ENCODE data around the gene EMP2.
A peak's percentile ranks its signal among the peaks of the same experiment; 100 is the strongest.
"Not testable (repeated sequence)": the region's sequence is repeated elsewhere in the genome, so short reads cannot be mapped to it uniquely, and the experiment has no call there.

Gene EMP2

DNA sequence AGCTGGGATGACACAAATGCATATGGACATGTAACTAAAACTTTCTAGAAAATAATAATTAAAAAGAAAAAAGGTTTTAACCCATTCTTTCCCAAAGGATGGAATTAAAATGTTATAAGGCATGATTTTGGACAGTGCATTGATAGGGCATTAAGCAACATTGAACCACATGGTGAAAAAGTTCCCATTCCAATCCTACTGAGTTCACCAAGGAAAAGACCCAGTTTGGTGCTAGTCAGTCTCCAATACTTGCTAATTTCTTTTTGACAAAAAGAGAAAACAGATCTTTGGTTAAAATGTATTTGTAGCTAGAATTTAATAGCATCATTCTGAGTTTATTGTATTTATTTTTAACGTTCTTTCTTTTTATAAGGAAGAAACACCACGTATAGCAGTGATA, 28.1 kb downstream of the EMP2 start:
- no peak for DNase-seq (ENCODE audit: low read depth)

DNA sequence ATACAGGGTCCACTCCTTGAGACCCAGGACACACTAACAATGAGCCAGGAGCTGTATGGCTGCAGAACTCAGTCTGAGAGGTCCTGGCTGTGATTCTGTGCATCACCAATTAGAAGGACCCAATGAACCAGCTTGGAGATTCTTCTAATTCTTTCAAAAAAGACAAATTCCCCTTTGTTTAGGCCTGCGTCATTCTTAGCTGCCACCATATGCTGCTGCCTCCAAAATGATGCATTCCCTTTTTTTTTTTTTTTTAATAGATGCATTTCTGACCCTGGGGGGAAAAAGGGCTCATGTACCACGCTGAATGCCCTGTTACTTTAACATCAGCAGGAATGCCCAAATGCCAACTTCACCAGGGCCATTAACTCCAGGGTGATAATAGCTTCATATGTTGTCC, 28.5 kb downstream of the EMP2 start:
- DNase-seq (ENCODE audit: low read depth) = no peak

DNA sequence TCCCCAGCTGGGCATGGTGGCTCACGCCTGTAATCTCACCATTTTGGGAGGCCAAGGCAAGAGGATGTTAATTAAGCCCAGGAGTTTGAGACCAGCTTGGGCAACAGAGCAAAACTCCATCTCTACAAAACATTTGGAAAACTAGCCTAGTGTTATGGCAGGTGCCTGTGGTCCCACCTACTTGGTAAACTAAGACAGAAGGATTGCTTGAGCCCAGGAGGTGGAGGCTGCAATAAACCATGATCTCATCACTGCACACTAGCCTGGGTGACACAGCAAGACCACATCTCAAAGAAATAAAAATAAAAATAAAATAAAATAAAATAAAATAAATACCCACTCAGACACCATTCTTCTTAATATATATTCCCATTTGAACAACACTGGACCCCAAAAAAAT, 32.0 kb downstream of the EMP2 start:
- no peak for DNase-seq (ENCODE audit: low read depth)

DNA sequence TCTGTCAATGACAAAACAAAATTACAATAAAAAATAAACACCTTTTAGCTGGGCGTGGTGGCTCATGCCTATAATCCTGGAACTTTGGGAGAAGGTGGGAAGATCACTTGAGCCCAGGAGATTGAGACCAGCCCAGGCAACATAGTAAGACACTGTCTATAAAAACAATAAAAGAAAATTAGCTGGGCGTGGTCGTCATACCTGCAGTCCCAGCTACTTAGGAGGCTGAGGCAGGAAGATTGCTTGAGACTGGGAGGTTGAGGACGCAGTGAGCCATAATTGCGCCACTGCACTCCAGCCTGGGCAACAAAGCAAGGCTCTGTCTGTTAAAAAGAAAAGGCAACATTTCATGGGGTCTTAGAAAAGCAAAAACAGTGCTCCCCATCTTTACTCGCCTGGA, 32.7 kb downstream of the EMP2 start:
- no peak for DNase-seq (ENCODE audit: low read depth)

DNA sequence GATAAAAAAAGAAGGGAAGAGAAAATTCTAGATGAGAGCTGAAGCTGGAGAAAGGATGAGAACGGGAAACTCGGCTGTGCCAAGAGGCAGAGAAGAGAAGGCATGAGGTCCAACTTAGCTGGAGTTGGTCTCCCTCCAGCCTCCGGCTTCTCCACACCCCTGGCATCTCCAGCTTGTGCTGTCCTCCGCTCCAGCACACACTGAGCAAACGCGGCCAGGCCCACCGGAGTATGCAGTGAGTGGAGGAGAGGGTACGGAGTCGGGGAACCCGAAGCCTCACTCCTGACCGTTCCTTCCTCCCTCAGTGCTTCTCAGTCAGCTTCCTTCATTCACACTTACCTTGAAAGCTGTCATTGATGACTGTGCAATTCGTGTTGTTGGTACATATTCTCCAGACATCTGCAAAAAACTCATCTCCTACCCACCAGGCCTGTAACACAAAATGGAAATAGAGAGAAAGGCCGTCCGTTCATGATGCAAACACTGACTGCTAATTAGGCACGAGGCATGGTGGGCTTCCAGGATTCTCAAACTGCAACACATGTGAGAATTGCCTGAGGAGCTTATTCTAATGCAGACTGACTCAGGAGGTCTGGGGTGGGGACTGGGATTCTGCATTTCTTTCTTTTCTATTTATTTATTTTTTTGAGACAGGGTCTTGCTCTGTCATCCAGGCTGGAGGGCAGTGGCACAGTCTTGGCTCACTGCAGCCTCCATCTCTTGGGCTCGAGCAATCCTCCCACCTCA, 37.0 kb downstream of the EMP2 start:
- DNase-seq (ENCODE audit: low read depth) = no peak

DNA sequence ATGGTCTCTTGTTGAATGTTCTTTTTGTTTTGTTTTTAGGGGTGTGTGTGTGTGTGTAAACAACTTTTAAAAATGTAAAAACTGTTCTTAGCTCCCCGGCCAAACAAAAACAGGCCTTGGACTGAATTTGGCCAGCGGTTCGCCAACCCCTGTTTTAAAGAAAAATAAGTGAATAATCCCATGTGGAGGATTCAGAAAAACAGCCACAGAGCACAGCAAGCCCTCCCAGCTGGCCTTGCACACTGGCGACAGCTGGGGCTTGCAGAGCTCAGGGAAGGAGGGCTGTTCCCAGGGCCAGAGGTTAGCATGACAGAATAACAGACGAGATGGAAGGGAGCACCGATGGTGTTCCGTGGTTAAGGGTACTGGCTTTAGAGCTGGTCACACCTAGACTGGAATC, 39.0 kb downstream of the EMP2 start:
- DNase-seq (ENCODE audit: low read depth) = no peak

DNA sequence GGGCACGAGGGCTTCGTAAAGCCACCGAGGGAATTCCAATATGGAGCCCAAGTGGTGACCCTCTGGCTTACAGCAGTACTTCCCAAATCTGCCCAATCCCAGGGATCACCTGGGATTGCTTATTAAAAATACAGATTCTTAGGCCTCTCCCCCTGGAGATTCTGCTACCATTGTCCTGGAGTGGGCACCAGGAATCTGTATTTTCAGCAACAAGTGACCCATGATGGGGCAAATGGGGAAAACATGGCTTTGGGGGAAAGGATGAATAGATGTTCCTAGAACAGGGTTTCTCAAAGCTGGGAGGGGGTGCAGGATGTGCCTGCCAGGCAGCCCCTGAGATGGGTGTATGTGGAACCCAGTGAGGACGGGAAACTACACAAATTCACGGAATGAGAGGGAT, 40.6 kb downstream of the EMP2 start:
- no peak for DNase-seq (ENCODE audit: low read depth)

DNA sequence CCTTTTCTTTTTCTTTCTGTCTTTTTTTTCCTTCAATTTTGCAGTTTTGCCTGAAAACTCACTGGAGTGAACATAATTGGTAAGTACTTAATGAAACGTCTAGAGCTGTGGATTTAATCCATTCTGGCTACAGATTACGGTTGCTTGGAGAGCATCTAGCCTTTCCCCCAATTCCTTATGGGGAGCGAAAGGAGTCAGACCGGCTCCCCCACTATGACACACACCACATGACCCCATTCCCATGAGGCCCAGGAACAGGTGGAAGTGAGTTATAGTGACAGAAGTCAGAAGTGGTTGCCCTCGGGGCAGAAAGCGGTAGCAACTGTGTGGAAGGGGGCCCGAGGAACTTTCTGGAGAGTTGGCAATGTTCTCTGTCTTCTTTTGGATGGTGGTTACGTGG, 41.2 kb downstream of the EMP2 start:
- DNase-seq (ENCODE audit: low read depth) = no peak

DNA sequence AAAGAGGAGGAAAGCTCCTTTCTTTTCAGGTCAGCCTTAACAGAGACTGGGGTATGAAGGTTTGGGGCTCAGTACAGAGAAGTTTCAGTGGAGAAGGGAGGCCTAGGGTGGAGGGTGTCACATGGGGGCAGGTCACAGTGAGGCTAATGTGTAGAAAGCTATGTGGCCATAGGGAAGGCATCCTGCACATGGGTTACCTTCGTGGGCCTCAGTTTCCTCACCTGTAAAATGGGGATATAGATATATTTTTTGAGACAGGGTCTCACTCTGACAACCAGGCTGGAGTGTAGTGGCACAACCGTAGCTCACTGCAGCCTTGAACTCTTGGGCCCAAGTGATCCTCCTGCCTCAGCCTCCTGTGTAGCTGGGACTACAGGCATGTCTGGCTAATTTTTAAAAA, 41.8 kb downstream of the EMP2 start:
- DNase-seq (ENCODE audit: low read depth) = no peak

DNA sequence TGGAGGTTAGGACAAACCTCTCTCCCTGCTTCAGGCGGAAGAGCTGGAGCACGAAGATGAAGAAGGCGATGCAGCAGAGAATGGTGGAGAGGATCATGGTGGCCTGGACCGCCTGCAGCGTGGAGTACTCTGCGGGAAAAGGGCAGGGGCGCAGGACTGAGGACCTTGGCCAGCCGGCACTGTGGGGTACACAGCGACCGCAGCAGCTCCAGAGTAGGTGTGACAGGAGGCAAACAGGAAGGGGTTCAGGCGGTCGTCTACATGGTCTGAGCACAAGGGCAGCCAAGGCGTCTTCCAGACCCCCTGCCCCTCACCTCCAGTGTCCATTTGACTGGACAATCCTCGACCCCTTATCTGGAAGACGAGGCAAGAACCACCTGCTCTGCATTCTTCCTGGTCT, 42.5 kb downstream of the EMP2 start:
- DNase-seq (ENCODE audit: low read depth) = no peak

DNA sequence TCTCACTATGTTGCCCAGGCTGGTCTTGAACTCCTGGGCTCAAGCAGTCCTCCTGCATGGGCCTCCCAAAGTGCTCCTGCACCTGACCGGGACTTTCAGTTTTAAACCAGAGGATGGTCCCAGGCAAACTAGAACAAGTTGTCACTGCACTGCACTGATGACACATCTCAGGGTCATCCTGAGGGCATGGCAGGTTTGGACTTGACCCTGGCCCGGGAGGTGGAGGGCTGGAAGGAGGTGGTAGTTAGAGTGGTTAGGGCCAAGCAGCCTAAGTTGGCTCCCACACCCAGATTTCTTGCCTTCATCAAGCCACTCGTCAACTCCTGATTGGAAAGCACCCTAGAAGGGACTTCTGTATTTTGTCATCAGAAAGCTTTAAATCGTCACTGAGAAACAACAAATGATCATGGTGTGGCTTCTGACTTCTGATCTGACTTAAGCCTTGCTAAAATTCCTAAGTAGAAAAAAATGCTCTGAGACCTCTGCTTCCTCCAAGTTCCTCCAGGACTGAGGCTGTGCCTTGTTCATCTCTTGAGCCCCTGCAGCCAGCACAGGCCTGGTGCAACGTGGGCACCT, 43.5 kb downstream of the EMP2 start:
- DNase-seq (ENCODE audit: low read depth) = no peak

DNA sequence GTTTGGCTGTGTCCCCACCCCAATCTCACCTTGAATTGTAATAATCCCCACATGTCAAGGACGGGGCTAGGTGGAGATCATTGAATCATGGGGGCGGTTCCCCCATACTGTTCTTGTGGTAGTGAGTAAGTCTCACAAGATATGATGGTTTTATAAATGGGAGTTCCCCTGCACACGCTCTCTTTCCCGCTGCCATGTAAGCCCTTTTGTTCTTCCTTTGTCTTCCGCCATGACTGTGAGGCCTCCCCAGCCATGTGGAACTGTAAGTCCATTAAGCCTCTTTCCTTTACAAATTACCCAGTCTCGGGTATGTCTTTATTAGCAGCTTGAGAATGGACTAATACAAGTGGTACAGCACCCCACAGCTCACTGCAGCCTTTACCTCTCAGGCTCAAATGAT, 44.1 kb downstream of the EMP2 start:
- DNase-seq (ENCODE audit: low read depth) = not testable (repeated sequence)

DNA sequence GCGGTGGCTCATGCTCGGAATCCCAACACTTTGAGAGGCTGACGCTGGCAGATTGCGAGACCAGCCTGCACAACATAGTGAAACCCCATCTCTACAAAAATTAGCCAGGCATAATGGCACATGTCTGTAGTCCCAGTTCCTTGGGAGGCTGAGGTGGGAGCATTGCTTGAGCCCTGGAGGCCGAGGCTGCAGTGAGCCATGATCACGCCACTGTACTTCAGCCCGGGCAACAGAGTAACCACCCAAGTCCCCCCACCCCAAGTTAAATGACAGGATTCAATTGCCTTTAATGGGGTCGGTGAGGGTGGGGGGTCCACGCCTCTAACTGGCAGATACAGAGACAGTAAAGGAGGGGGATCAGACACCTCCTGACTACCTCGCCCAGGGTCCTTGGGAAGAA, 44.9 kb downstream of the EMP2 start:
- no peak for DNase-seq (ENCODE audit: low read depth)

DNA sequence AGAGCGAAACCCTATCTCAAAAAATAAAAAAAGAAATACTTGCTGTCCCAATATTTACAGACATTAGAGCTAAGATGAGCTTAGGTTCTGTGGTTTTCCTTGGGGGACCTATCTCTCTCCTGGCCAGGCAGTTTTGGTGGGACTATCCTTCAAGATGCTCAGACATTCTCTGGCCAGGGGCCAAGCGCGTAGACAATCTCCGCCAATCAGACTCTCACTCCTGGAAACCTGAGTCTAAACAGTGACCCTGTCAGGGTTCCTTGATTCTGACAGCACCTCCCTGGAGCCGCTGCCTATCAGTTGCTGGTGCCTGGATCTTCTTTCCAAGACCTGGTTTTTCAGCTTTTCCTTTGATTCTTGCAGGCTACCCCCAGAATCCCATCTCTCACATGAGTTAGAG, 45.6 kb downstream of the EMP2 start:
- DNase-seq (ENCODE audit: low read depth) = no peak

DNA sequence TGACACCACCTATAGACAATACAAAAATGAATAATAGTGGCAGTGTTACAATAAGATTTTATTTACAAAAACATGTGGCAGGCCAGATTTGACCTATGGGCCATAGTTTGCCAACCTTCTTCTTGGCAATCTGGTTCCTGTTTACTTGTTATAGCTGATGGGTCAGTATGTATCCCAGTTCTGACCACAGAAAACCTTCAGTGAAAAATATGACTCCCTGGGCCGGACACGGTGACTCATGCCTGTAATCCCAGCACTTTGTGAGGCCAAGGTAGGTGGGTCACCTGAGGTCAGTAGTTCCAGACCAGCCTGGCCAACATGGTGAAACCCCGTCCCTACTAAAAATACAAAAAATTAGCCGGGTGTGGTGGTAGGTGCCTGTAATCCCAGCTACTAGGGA, 46.8 kb downstream of the EMP2 start:
- not testable (repeated sequence) for DNase-seq (ENCODE audit: low read depth)

DNA sequence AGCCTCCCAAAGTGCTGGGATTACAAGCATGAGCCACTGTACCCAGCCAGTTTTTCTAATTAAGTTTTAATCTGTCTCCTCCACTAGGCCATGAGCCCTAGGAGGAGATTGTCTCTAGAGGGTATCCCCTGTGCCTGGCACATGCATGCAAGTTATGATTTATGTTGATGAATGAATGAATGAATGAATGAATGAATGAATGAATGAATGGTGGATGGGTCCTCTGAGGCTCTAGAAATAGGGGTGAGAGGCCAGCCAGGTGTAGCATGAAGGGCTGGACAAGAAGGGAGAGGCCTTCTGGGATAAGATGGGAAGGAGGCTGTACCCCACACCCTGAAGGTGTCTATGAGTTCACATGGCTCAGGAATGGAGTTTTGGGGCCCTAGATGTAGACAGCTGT, 48.8 kb downstream of the EMP2 start:
- no peak for DNase-seq (ENCODE audit: low read depth)

DNA sequence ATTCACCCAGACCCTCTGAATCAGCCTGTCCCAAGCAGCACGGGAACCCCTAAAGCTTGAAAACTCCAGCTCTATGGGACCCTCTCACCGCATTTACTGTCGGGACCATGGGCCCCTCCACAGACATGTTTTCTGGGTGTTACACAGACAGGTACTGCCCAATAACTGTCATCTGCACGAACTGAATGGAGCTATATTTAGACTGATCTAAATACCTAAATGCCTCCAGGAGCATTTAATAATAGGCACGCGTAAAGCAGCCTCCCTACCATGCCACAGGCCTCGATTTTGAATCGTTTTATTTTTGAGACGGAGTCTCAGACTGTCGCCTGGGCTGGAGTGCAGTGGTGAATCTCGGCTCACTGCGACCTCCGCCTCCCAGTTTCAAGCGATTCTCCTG, 49.7 kb downstream of the EMP2 start:
- no peak for DNase-seq (ENCODE audit: low read depth)

DNA sequence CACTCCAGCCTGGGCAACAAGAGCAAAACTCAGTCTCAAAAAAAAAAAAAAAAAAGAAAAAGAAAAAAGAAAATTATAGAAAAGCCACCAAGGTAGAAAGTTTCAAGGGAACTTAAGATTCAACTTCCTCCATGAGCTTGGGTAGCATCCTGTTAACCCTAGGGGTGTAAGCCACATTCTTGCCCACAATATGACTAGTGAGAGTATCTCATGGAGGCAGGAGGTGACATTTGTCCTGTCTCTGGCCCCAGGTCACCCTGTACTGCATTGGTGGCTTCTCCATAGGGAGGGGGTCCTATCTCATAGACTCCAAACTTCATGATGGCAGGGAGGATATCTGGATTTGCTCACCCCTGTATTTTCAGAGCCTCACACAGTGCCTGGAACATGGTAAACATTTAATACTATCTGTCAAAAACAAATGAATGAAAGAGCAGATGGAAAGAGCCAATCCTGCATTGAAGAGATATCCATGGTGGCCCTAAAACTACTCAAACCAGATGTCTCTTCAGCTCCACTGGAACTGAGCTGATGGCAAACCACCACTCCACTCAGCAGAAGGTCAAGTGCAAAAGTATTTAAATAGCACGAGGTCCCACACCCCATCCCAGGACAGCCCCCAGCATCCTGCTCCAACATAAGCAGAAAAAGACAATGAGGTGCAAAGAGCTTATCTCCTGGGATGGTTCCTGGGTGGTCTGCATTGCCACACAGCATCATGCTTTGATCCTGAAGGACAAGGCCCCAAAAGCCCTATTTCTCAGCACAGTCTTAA, 50.3 kb downstream of the EMP2 start:
- DNase-seq (ENCODE audit: low read depth) = no peak

DNA sequence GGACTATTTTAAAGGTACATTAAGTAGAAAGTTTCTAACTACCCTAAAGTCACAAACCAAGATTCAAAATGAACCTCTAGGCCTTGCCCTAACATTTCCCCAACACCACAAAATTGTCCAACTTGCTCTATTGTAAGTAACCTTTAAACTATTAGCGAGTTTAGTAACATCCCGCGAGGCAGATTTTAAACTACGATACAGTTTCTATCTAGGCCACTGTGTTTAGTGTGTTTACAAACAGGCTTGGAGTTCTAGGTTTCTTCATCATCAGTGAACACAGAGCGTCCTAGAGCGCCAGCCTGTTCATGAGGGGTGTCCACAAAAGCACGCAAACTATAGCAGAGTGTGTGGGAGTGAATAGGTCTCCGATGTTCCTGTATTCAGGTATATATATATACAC, 51.8 kb downstream of the EMP2 start:
- no peak for DNase-seq (ENCODE audit: low read depth)

DNA sequence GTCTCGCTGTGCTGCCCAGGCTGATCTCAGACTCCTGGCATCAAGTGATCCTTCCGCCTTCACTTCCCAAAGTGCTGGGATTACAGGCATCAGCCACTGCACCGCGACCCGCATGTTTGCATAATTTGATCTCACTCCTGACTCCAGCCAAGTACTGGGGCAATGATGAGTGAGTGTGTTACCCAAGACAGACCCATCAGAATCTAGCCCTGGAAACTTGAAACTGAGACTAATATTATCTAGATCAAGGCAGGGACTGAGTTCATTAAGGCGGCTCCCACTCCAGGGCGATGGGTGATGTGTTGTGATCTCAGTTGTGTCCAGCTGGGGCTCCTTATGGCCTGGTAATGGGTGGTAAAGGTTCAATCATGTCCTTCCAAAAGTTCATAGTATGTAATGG, 53.4 kb downstream of the EMP2 start:
- no peak for DNase-seq (ENCODE audit: low read depth)

DNA sequence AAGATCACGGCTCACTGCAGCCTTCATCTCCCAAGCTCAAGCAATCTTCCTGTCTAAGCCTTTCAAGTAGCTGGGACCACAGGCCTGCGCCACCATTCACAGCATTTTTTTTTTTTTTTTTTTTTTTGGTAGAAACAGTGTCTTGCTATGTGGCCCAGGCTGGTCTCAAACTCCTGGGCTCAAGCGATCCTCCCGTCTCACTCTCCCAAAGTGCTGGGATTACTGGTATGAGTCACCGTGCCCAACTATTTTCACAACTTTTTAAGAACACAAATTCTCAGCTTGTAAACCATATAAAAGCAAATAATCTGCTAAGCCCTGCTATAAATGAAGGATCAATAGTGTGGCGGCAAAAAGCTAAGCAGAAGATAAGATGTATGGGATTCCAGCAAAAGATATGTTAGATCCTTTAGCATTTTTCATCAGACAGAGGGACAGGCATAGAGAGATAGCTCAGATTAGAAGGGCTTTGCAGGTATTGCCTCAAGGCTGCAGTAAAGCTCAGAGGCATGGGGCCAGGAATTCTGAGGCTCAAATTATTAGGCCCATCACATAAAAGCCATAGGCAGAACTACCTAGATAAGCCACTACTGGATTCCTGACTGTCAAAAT, 55.1 kb downstream of the EMP2 start:
- no peak for DNase-seq (ENCODE audit: low read depth)

DNA sequence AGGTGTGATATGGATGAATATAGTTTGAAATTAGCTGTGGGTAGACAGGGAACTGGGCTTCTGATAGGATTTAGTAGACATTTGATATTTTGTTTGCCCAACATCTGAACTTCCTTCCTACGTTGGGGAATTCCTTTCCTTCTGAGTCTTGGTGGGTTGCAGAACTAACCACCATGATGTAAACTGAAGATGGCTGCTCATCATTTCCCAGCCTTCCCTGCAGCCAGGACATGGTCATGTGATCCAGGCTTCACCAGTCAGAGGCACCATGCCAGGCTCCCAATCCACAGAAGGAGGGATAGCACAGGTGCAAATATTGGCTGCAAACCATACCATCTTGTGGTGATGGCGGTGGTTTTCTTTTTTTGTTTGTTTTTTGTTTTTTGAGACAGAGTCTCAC, 57.4 kb downstream of the EMP2 start:
- no peak for DNase-seq (ENCODE audit: low read depth)

DNA sequence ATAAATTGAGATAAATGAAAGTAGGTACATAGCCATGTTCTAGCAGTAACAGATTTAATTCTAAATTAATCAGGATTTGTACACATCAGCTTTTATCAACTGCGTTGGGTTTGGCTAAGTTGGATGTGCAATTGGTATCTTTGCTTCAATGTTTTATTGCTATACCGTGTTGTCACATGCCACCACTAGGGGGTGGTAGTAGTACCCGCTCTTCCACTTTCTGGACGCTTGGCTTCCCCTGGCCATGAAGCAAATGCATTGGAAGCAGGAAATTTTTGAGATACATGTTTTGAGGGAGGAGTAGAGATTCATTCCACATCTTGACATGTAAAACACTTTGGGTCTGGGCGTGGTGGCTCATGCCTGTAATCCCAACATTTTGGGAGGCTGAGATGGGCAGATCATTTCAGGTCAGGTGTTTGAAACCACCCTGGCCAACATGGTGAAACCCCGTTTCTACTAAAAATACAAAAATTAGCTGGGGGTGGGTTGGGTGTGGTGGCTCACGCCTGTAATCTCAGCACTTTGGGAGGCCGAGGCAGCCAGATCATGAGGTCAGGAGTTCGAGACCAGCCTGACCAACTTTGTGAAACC, 58.6 kb downstream of the EMP2 start:
- DNase-seq (ENCODE audit: low read depth) = peak; percentile 3
